Memory B cell (primary cell): ENCODE measurements around the gene CAMKK2.
A peak's percentile ranks its signal among the peaks of the same experiment; 100 is the strongest.
"Not testable (repeated sequence)": the region's sequence is repeated elsewhere in the genome, so short reads cannot be mapped to it uniquely, and the experiment has no call there.

Experiments
- ATAC-seq: fragments of 150-1000 bp; cut with Tn5 transposase; 2 replicates; pipeline ENCODE4 v1.10.0; 2021; ENCODE audit warnings: low read depth, mild to moderate bottlenecking, moderate library complexity
- DNase-seq, 2 donors: peaks; one replicate each; pipeline ENCODE4 v3.0.0; 2022; ENCODE audit warnings: low spot score in 2 of 2
- H3K27ac Mint-ChIP-seq: one replicate; pipeline ENCODE4 v1.8.0; 2022; ENCODE audit warnings: mild to moderate bottlenecking, moderate library complexity, mixed read lengths
- H3K27me3 Mint-ChIP-seq: one replicate; pipeline ENCODE4 v1.8.0; 2022; ENCODE audit warnings: mixed read lengths
- H3K36me3 Mint-ChIP-seq: one replicate; pipeline ENCODE4 v1.8.0; 2022; ENCODE audit warnings: mild to moderate bottlenecking, mixed read lengths
- H3K4me1 Mint-ChIP-seq: one replicate; pipeline ENCODE4 v1.8.0; 2022; ENCODE audit warnings: mixed read lengths
- H3K4me3 Mint-ChIP-seq: one replicate; pipeline ENCODE4 v1.8.0; 2022; ENCODE audit warnings: mild to moderate bottlenecking, moderate library complexity, mixed read lengths
- H3K9me3 Mint-ChIP-seq: one replicate; pipeline ENCODE4 v1.8.0; 2022; ENCODE audit warnings: mixed read lengths

CAMKK2 gene

DNA sequence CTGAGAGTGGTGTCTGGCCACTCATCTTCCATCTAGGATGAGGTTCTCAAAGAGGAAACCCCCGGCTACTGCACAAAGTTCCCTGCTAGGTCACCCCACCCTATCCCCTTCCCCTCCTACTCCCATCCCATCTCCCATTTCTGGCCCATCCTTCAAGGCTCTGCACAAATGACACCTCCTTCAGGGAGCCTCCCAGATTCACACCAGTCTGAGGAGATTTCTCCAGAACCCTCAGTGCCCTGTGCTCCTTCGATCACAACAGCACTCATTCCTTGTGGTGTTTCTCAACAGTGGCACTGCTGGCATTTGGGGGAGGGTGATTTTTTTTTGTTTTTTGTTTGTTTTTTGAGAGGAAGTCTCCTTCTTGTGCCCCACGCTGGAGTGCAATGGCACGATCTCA, 2.9 kb downstream of the CAMKK2 start:
- H3K9me3 Mint-ChIP-seq, result no peaks in the 10 kb centered on the region
- H3K27me3 Mint-ChIP-seq, result no peaks in the 10 kb centered on the region
- H3K27ac Mint-ChIP-seq, result no peak overlapping the region
- ATAC-seq (no peak), DNase-seq (no peak)
- no peaks in the 10 kb centered on the region for H3K36me3 Mint-ChIP-seq
- H3K4me3 Mint-ChIP-seq, result no peak overlapping the region
- peaks cover 22% of the 10 kb centered on the region for H3K4me1 Mint-ChIP-seq

DNA sequence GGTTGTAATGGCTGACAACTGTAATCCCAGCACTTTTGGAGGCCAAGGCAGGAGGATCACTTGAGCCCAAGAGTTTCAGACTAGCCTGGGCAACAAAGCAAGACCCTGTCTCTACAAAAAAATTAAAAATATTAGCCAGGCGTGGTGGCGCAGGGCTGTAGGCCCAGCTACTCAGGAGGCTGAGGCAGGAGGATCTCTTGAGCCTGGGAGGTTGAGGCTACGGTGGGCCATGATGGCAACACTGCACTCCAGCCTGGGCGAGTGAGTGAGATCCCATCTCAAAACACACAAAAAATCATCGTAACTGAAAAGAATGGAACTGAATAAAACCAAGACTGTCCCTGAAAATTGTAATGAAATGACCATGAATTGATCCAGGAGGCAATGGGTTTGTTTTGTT, 6.1 kb downstream of the CAMKK2 start:
- no peak overlapping the region for H3K27ac Mint-ChIP-seq
- no peaks in the 10 kb centered on the region for H3K27me3 Mint-ChIP-seq
- no peak for DNase-seq
- no peaks in the 10 kb centered on the region for H3K36me3 Mint-ChIP-seq
- H3K4me1 Mint-ChIP-seq, result peaks cover 20% of the 10 kb centered on the region
- no peak for ATAC-seq
- no peaks in the 10 kb centered on the region for H3K9me3 Mint-ChIP-seq
- no peak overlapping the region for H3K4me3 Mint-ChIP-seq

DNA sequence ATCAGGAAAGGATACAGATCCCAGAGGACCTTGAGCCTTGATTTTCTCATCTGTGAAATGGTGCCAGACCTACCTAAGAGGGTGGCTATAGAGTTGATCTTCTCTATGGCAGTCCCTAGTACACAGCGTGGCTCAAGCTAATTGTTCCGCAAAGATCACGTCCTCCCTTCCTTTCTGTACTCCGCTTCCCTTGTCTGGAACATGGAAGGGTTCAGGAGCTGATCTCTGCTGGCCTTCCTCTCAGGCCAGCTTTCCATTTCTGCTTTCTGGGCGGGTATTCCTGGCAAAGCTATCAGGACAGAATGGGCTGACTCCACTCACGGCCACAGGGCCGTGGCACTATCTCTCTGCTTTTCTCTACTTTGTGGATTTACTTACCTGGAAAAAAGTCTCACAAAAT, 6.5 kb downstream of the CAMKK2 start:
- Mint-ChIP-seq H3K27ac (no peak overlapping the region), H3K36me3 (no peaks in the 10 kb centered on the region), H3K9me3 (no peaks in the 10 kb centered on the region), H3K4me1 (peaks cover 16% of the 10 kb centered on the region), H3K4me3 (no peak overlapping the region), H3K27me3 (no peaks in the 10 kb centered on the region)
- DNase-seq (no peak), ATAC-seq (no peak)

DNA sequence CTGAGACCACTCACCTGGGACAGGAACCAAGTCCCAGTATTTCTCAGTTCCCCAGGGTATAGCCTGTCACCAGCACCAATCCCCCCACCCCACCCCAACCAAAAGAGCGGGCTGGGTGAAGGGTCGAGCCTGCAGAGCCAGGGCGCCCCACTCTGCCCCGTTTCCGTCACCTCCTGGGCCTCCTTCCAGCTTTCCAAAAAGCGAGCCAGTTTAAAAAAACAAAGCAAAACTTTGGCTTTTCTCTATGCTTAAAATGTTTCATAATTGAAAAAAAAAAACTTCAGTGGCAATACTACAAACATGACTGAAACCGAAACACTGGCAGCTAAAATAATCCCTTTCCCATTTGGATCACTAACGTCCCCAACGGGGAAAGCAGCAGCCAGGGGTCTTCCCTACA, 7.5 kb downstream of the CAMKK2 start:
- no peak overlapping the region for H3K4me3 Mint-ChIP-seq
- H3K36me3 Mint-ChIP-seq, result peaks cover under 1% of the 10 kb centered on the region
- H3K27ac Mint-ChIP-seq, result no peak overlapping the region
- DNase-seq, result no peak
- peaks cover 16% of the 10 kb centered on the region for H3K4me1 Mint-ChIP-seq
- H3K9me3 Mint-ChIP-seq, result no peaks in the 10 kb centered on the region
- ATAC-seq, result no peak
- H3K27me3 Mint-ChIP-seq, result no peaks in the 10 kb centered on the region

DNA sequence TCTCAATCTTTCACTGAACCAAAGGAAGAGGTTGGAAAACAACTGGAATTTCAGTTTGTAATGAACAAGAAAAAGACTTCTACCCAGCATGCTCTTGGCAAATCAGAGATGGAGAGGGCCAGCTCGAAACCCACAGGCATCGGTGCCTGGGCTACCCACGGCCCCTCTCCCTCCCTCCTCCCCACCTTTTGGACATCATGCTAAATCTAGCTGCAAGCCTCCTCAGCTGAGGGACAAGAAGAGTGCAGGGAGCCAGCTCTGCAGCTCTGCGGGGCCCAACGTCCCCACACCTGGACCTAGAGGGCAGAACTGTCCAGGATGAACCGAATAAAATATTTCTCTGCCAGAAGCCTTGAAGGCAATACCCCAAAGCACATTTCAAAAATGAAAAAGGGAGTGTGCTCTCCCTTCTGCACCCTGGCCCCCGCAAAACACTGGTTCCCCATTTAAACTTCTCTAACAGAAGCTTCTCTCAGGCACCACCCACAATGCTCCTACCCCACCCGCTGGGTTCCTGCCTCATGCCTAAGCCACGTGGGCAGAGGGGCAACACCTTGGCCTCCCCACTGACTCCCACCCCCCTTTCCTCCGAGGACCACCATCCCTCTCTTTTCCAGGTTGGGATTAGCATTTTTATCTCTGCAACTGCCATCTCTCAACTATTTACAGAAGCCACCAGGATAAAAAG, 8.2 kb downstream of the CAMKK2 start:
- no peak overlapping the region for H3K4me3 Mint-ChIP-seq
- H3K27me3 Mint-ChIP-seq, result no peaks in the 10 kb centered on the region
- DNase-seq (peak in 1 of 2 donors; percentile 20), ATAC-seq (peak; percentile 81)
- H3K27ac Mint-ChIP-seq, result no peak overlapping the region
- peaks cover 16% of the 10 kb centered on the region for H3K4me1 Mint-ChIP-seq
- H3K9me3 Mint-ChIP-seq, result no peaks in the 10 kb centered on the region
- peaks cover 3% of the 10 kb centered on the region for H3K36me3 Mint-ChIP-seq

DNA sequence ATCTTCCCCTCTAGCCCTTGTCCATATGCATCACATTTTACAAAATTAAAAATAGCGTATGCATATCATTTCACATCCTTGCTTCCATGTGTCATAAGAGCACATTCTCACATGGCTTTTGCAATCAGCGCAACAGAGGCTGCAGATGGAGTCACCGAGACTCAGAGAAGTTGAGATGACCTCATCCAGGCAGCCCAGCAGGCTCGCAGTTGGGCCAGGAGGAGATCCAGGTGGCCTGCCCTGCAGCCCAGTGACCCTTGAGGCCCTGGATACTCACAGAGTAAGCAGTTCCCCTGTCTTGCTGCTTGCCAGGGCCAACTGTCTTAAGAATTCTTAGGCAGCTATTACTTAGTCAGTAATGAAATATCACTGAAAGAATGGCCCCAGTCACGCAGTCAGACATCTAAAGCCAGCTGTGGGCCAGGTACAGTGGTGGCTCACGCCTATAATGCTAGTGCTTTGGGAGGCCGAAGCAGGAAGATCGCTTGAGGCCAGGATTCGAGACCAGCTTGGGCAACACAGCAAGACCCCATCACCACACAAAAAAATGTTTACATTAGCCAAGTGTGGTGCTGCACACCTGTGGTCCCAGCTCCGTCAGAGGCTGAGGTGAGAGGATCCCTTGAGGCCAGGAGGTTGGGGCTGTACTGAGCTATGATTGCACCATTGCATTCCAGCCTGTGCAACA, 9.1 kb downstream of the CAMKK2 start:
- ATAC-seq (no peak), DNase-seq (no peak)
- no peak overlapping the region for H3K27ac Mint-ChIP-seq
- peaks cover 3% of the 10 kb centered on the region for H3K36me3 Mint-ChIP-seq
- H3K27me3 Mint-ChIP-seq, result no peaks in the 10 kb centered on the region
- no peaks in the 10 kb centered on the region for H3K9me3 Mint-ChIP-seq
- H3K4me1 Mint-ChIP-seq, result peaks cover 12% of the 10 kb centered on the region
- no peak overlapping the region for H3K4me3 Mint-ChIP-seq

DNA sequence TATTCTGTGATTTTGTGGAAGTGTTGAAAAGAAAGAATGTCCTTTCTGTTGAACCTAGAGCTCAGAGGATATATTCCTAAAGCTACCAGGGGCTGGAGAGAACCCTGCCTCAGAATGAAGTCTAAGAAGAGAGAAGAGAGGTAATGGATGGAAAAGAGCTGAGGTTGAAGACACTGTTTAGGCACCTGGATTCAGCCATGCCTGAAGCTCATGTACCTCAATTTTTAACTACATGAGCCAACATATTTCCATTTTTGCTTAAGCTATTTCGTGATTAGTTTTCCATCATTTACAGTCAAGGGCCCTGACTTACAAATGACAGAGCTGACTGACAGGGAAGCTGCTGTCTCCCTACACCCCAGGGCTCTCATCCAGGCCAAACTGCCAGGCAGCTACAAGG, 10.7 kb downstream of the CAMKK2 start:
- H3K4me1 Mint-ChIP-seq, result peaks cover 6% of the 10 kb centered on the region
- H3K27me3 Mint-ChIP-seq, result no peaks in the 10 kb centered on the region
- no peak for DNase-seq
- no peak overlapping the region for H3K27ac Mint-ChIP-seq
- no peak overlapping the region for H3K4me3 Mint-ChIP-seq
- H3K9me3 Mint-ChIP-seq, result no peaks in the 10 kb centered on the region
- peaks cover 3% of the 10 kb centered on the region for H3K36me3 Mint-ChIP-seq
- ATAC-seq, result no peak

DNA sequence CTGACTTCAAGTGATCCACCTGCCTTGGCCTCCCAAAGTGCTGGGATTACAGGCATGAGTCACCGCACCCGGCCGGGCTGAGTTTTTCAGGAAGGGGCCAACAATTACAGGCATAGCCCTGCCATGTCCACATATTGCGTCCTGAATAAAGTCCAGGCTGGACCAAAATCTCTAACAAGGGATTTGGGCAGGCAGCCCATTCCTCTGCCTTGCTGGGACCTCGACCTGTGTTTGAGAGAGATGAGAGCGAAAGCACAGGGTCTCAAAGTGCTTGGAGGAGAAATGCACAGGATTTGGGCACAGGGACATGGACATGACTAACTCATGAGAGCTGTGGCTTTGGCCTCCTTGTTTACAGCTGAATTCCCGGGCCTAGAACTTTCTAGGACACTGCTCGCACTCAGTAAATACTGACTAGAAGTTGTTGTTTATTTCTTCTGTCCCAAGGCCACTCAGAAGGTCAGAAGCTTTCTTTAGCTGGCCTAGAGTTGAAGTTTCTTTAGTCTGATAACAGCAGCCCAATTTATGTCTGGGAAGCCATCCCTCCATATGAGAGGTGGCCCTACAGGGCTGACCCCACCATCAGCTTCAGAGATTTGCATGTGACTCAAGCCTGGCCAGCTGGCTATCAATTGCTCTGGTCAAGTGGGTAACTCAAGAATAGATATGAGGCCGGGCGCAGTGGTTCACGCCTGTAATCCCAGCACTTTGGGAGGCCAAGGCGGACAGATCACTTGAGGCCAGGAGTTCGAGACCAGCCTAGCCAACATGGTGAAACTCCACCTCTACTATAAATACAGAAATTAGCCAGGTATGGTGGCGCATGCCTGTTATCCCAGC, 11.7 kb downstream of the CAMKK2 start:
- ATAC-seq (no peak), DNase-seq (no peak)
- no peak overlapping the region for H3K27ac Mint-ChIP-seq
- H3K27me3 Mint-ChIP-seq, result no peaks in the 10 kb centered on the region
- no peak overlapping the region for H3K4me3 Mint-ChIP-seq
- H3K4me1 Mint-ChIP-seq, result peaks cover 6% of the 10 kb centered on the region
- H3K36me3 Mint-ChIP-seq, result peaks cover 3% of the 10 kb centered on the region
- no peaks in the 10 kb centered on the region for H3K9me3 Mint-ChIP-seq

DNA sequence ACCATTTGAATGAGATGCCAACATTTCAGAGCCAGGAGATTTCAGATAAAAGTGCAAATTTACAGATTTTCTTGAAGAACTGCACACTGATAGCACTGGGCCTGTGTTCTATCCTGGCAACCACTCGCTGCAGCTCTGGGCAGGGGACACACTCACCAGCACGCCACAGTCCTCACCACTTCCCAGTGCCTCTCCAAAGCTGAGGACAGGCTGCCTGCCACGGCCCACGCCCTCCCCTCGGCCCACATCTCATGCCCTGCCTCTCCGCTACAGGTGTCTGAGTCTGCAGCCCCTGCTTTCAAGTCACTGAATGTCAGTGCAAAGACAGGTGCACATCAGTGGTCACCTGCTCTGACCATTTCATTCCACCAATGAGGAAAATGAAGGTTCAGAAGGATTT, 12.7 kb downstream of the CAMKK2 start:
- peaks cover 3% of the 10 kb centered on the region for H3K36me3 Mint-ChIP-seq
- no peak overlapping the region for H3K27ac Mint-ChIP-seq
- ATAC-seq, result no peak
- H3K27me3 Mint-ChIP-seq, result no peaks in the 10 kb centered on the region
- no peaks in the 10 kb centered on the region for H3K9me3 Mint-ChIP-seq
- DNase-seq, result no peak
- H3K4me1 Mint-ChIP-seq, result peaks cover 6% of the 10 kb centered on the region
- H3K4me3 Mint-ChIP-seq, result no peak overlapping the region

DNA sequence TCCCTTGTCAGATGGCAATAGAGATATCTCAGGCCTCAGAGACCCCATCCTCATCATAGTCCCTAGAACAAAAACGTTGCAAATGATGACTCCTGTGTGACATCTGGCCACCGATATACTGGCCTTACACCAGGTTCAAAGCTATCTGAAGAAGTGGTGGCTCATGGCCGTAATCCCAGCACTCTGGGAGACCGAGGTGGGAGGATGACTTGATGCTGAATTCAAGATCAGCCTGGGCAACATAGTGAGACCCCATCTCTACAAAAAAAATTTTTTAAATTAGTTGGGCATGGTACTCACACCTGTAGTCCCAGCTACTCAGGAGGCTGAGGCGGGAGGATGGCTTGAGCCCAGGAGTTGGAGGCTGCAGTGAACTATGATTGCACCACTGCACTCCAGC, 13.1 kb downstream of the CAMKK2 start:
- H3K27me3 Mint-ChIP-seq, result no peaks in the 10 kb centered on the region
- no peak overlapping the region for H3K4me3 Mint-ChIP-seq
- H3K4me1 Mint-ChIP-seq, result peaks cover 3% of the 10 kb centered on the region
- peaks cover 3% of the 10 kb centered on the region for H3K36me3 Mint-ChIP-seq
- no peak for DNase-seq
- H3K9me3 Mint-ChIP-seq, result no peaks in the 10 kb centered on the region
- ATAC-seq, result no peak
- no peak overlapping the region for H3K27ac Mint-ChIP-seq

DNA sequence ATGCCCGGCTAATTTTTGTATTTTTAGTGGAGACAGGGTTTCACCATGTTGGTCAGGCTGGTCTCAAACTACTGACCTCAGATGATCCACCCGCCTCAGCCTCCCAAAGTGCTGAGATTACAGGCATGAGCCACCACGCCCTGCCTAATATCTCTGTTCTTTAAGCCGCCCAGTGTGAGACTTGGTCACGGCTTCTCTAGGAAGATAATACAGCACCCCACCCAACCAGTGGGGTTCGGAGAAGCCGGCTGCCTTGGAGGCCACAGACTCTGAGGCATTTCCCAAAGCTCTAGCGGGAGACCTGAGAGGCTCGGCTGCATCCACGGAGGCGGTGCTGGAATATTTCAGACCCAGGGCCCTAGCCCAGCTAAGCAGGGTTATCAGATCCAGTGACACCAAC, 13.6 kb downstream of the CAMKK2 start:
- not testable (repeated sequence) for ATAC-seq, H3K4me1 Mint-ChIP-seq, H3K36me3 Mint-ChIP-seq, H3K27ac Mint-ChIP-seq, H3K9me3 Mint-ChIP-seq, DNase-seq, H3K4me3 Mint-ChIP-seq, H3K27me3 Mint-ChIP-seq

DNA sequence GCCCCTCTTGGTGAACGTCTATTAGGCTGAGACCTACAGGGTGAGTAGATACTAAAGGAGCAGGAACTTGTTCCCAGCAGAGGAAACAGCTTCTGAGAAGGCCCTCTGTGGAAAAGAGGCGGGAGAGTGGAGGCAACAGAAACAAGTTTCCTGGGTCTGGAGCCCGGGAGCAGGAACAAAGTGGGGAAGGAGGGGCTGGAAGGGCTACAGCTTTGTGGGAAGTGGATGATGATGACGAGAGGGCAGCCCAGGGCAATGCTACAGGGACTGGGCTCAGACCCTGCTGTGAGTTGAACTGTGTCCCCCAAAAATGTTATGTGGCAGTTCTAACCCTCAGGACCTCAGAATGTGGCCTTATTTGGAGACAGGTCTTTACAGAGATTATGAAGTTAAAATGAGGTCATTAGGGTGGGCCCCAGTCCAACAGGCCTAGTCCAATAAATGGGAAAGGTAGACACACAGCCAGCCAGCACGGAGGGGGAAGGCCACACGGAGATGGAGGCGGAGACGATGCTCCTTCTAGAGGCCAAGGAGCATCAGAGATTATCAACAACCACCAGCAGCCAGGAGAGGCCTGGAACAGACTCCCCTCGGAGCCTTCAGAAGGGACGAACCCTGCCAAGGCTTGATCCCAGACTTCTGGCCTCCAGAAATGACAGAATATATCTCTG, 14.3 kb downstream of the CAMKK2 start:
- Mint-ChIP-seq H3K4me1 (peaks cover 4% of the 10 kb centered on the region), H3K9me3 (no peaks in the 10 kb centered on the region), H3K36me3 (peaks cover 5% of the 10 kb centered on the region), H3K27ac (peak overlapping the region; percentile 56), H3K4me3 (no peak overlapping the region), H3K27me3 (no peaks in the 10 kb centered on the region)
- no peak for ATAC-seq
- DNase-seq, result no peak

DNA sequence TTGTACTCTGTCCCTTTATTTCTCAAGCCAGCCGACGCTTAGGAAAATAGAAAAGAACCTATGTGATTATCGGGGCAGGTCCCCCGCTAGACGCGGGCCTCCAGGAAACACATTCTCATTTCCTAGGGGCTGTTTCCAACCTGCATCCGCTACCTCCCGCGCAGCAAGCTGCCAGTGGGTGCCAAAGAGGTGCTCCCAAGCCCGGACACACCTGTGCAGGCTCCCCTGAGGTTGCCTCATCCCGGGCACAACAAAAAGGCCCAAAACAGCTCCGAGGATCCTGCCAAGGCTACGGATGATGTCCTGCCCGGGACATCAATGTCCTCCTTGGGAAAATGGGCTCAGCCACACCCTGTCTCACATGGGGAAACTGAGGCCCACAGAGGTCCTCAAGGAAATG, 15.4 kb downstream of the CAMKK2 start:
- H3K9me3 Mint-ChIP-seq, H3K4me1 Mint-ChIP-seq, H3K36me3 Mint-ChIP-seq, H3K27me3 Mint-ChIP-seq, H3K4me3 Mint-ChIP-seq, H3K27ac Mint-ChIP-seq, ATAC-seq, DNase-seq: not testable (repeated sequence)

DNA sequence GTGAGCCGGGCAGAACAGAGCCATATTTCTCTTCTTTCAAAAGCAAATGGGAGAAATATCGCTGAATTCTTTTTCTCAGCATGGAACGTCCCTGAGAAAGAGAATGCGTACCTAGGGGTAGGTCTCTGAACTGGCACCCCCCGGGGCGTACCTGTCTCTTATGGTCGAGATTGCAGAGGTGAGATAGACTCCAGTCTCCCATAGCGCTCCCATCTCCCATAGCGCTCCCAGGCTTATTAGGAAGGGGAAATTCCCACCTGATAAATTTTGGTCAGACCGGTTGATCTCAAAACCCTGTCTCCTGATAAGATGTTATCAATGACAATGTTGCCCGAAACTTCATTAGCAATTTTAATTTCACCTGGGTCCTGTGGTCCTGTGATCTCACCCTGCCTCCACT, 16.0 kb downstream of the CAMKK2 start:
- H3K4me3 Mint-ChIP-seq, H3K27me3 Mint-ChIP-seq, H3K36me3 Mint-ChIP-seq, H3K9me3 Mint-ChIP-seq, H3K4me1 Mint-ChIP-seq, DNase-seq, H3K27ac Mint-ChIP-seq, ATAC-seq: not testable (repeated sequence)
